ENCODE data around the gene TAOK2.

TAOK2 gene

DNA sequence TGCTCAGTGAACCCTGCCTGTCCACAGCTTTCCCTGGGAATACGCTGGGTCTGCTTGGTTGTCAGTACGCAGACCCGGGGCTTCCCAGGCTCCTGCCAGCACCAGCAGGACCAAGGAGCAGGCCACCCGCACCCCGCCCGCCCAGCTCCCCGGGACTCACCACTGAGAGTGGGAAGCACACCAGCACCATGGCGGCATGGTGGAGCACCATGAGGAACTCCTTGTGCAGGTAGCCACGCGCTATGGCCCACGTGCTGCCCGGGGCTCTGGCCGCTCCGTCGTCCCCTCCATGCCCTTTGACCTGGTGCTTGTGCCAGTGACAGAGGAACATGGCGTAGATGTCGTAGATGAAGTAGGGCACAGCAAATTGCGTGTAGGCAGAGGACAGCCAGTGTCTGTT, 52.8 kb downstream of the TAOK2 start:
- WGBS (ENCODE audit: extremely low coverage, insufficient coverage, insufficient read length): no CpG with 5 or more reads among the region's 18 CpGs
- H3K4me1 ChIP-seq (ENCODE audit: control insufficient read depth in 1 of 2, insufficient read depth in 2 of 2, low read length in 2 of 2): no peaks in the 10 kb centered on the region
- H2AFZ ChIP-seq (ENCODE audit: insufficient read depth, low read length, poor library complexity): no peak overlapping the region
- H3K18ac ChIP-seq (ENCODE audit: low read length): no peak overlapping the region
- no peak overlapping the region for H2AK5ac ChIP-seq (ENCODE audit: low read length)
- H3K4me2 ChIP-seq (ENCODE audit: low read length): no peak overlapping the region
- H3K9me3 ChIP-seq (ENCODE audit: insufficient read depth, low read depth, low read length): peaks cover 2% of the 10 kb centered on the region
- H4K12ac ChIP-seq (ENCODE audit: low read depth, low read length): no peak overlapping the region
- H3K79me1 ChIP-seq (ENCODE audit: low read length): no peaks in the 10 kb centered on the region
- H3K36me3 ChIP-seq (ENCODE audit: control insufficient read depth in 1 of 2, insufficient read depth in 2 of 2, low read length in 2 of 2): no peaks in the 10 kb centered on the region
- H3K27me3 ChIP-seq (ENCODE audit: insufficient read depth, low read length): peaks cover 19% of the 10 kb centered on the region
- no peak overlapping the region for H4K8ac ChIP-seq (ENCODE audit: low read depth, low read length)
- H3K9ac ChIP-seq (ENCODE audit: low read length): no peak overlapping the region
- no peaks in the 10 kb centered on the region for H3K79me2 ChIP-seq (ENCODE audit: control insufficient read depth, insufficient read depth, low read length, poor library complexity)
- H2BK120ac ChIP-seq (ENCODE audit: insufficient read depth, low read length, poor library complexity): no peak overlapping the region
- no peak overlapping the region for H3K14ac ChIP-seq (ENCODE audit: low read length)
- no peak for DNase-seq
- no peak overlapping the region for H3K4me3 ChIP-seq (ENCODE audit: low read depth, low read length)
- H2BK12ac ChIP-seq (ENCODE audit: low read length): no peak overlapping the region
- H4K91ac ChIP-seq (ENCODE audit: low read depth, low read length): no peak overlapping the region
- no peak overlapping the region for H3K4ac ChIP-seq (ENCODE audit: low read depth, low read length)
- H3K27ac ChIP-seq (ENCODE audit: low read depth, low read length): no peak overlapping the region
- H2BK5ac ChIP-seq (ENCODE audit: low read depth, low read length, poor library complexity): no peak overlapping the region
- no peak overlapping the region for H3K23ac ChIP-seq (ENCODE audit: low read length)

DNA sequence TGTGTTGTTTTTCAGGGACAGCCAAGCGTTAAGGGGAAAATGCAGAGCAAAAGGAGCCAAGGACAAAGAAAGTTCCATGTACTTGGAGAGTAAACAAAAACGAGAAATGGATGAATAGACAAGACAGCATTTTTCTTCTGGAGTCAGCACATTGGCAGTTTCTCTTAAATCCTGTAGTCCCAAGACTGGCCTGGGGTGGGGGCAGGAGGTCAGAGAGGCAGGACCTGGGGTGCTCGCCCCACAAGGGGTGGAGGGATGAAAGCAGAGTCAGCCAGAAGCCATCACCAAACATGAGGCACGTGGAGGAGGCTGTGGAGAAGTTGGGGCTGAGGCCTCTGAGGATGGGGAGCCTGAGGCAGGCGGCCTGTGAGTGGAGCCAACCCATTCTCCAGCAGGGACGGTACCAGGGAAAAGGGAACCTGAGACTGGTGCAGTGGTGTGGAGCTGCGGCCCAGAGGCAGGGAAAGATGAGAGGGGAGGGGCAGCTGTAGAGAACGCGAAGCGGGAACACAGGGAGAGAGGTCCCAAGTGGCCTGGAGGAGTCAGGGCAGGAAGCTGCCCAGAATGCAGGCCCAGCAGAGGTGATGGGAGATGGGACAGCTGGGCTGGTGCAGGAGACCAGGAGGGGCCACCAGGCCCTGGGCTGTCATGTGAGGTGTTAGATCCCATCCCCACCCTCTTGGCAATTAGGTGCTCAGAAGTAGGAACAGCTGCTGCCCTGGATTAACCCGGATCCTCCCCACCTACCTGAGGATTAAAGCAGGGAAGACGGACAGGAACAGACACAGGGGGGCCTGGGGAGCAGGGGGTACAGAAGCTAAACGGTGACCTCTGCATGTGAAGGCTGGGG, 54.1 kb downstream of the TAOK2 start:
- H3K9ac ChIP-seq (ENCODE audit: low read length): no peak overlapping the region
- H2AFZ ChIP-seq (ENCODE audit: insufficient read depth, low read length, poor library complexity): no peak overlapping the region
- H3K4me3 ChIP-seq (ENCODE audit: low read depth, low read length): no peak overlapping the region
- H2AK5ac ChIP-seq (ENCODE audit: low read length): no peak overlapping the region
- no peak overlapping the region for H4K91ac ChIP-seq (ENCODE audit: low read depth, low read length)
- no peak overlapping the region for H3K14ac ChIP-seq (ENCODE audit: low read length)
- H3K36me3 ChIP-seq (ENCODE audit: control insufficient read depth in 1 of 2, insufficient read depth in 2 of 2, low read length in 2 of 2): no peaks in the 10 kb centered on the region
- H3K4me1 ChIP-seq (ENCODE audit: control insufficient read depth in 1 of 2, insufficient read depth in 2 of 2, low read length in 2 of 2): no peaks in the 10 kb centered on the region
- DNase-seq: no peak
- no peaks in the 10 kb centered on the region for H3K79me2 ChIP-seq (ENCODE audit: control insufficient read depth, insufficient read depth, low read length, poor library complexity)
- H2BK120ac ChIP-seq (ENCODE audit: insufficient read depth, low read length, poor library complexity): no peak overlapping the region
- no peaks in the 10 kb centered on the region for H3K79me1 ChIP-seq (ENCODE audit: low read length)
- no peak overlapping the region for H3K4me2 ChIP-seq (ENCODE audit: low read length)
- peaks cover 25% of the 10 kb centered on the region for H3K27me3 ChIP-seq (ENCODE audit: insufficient read depth, low read length)
- no peak overlapping the region for H4K12ac ChIP-seq (ENCODE audit: low read depth, low read length)
- H3K18ac ChIP-seq (ENCODE audit: low read length): no peak overlapping the region
- no peak overlapping the region for H3K23ac ChIP-seq (ENCODE audit: low read length)
- H4K8ac ChIP-seq (ENCODE audit: low read depth, low read length): no peak overlapping the region
- WGBS (ENCODE audit: extremely low coverage, insufficient coverage, insufficient read length): no CpG with 5 or more reads among the region's 13 CpGs
- no peak overlapping the region for H3K27ac ChIP-seq (ENCODE audit: low read depth, low read length)
- no peak overlapping the region for H3K4ac ChIP-seq (ENCODE audit: low read depth, low read length)
- H2BK5ac ChIP-seq (ENCODE audit: low read depth, low read length, poor library complexity): no peak overlapping the region
- no peak overlapping the region for H2BK12ac ChIP-seq (ENCODE audit: low read length)
- peaks cover 2% of the 10 kb centered on the region for H3K9me3 ChIP-seq (ENCODE audit: insufficient read depth, low read depth, low read length)

GRCh38 chr16:30028438-30029076, 54.9 kb downstream of the TAOK2 start:
- Histone ChIP-seq H2BK12ac (ENCODE audit: low read length) (no peak overlapping the region), H3K27me3 (ENCODE audit: insufficient read depth, low read length) (peaks cover 25% of the 10 kb centered on the region), H3K36me3 (ENCODE audit: control insufficient read depth in 1 of 2, insufficient read depth in 2 of 2, low read length in 2 of 2) (no peaks in the 10 kb centered on the region), H3K79me1 (ENCODE audit: low read length) (no peaks in the 10 kb centered on the region), H3K4me2 (ENCODE audit: low read length) (no peak overlapping the region), H3K14ac (ENCODE audit: low read length) (no peak overlapping the region), H3K4me3 (ENCODE audit: low read depth, low read length) (no peak overlapping the region), H3K4me1 (ENCODE audit: control insufficient read depth in 1 of 2, insufficient read depth in 2 of 2, low read length in 2 of 2) (no peaks in the 10 kb centered on the region), H4K12ac (ENCODE audit: low read depth, low read length) (no peak overlapping the region), H2BK120ac (ENCODE audit: insufficient read depth, low read length, poor library complexity) (no peak overlapping the region), H3K9ac (ENCODE audit: low read length) (no peak overlapping the region), H3K27ac (ENCODE audit: low read depth, low read length) (no peak overlapping the region), H4K8ac (ENCODE audit: low read depth, low read length) (no peak overlapping the region), H2AFZ (ENCODE audit: insufficient read depth, low read length, poor library complexity) (no peak overlapping the region), H3K9me3 (ENCODE audit: insufficient read depth, low read depth, low read length) (peaks cover 2% of the 10 kb centered on the region), H3K23ac (ENCODE audit: low read length) (no peak overlapping the region), H3K4ac (ENCODE audit: low read depth, low read length) (no peak overlapping the region), H2AK5ac (ENCODE audit: low read length) (no peak overlapping the region), H3K79me2 (ENCODE audit: control insufficient read depth, insufficient read depth, low read length, poor library complexity) (no peaks in the 10 kb centered on the region), H3K18ac (ENCODE audit: low read length) (no peak overlapping the region), H4K91ac (ENCODE audit: low read depth, low read length) (no peak overlapping the region), H2BK5ac (ENCODE audit: low read depth, low read length, poor library complexity) (no peak overlapping the region)
- peak in 1 of 2 donors; percentile 50 for DNase-seq
- WGBS (ENCODE audit: extremely low coverage, insufficient coverage, insufficient read length): no CpG with 5 or more reads among the region's 18 CpGs

- Histone ChIP-seq H3K4ac (ENCODE audit: low read depth, low read length) (no peak overlapping the region), H3K14ac (ENCODE audit: low read length) (no peak overlapping the region)
Observed at GRCh38 chr16:30030011-30030685, 56.5 kb downstream of the TAOK2 start.

More at GRCh38 chr16:30030011-30030685, 56.5 kb downstream of the TAOK2 start:
- Histone ChIP-seq H2BK12ac (ENCODE audit: low read length) (no peak overlapping the region), H3K4me2 (ENCODE audit: low read length) (no peak overlapping the region), H3K18ac (ENCODE audit: low read length) (no peak overlapping the region), H2AK5ac (ENCODE audit: low read length) (no peak overlapping the region), H3K27me3 (ENCODE audit: insufficient read depth, low read length) (peaks cover 25% of the 10 kb centered on the region), H3K23ac (ENCODE audit: low read length) (no peak overlapping the region), H2BK120ac (ENCODE audit: insufficient read depth, low read length, poor library complexity) (no peak overlapping the region), H3K9me3 (ENCODE audit: insufficient read depth, low read depth, low read length) (peaks cover 2% of the 10 kb centered on the region), H4K8ac (ENCODE audit: low read depth, low read length) (no peak overlapping the region), H2BK5ac (ENCODE audit: low read depth, low read length, poor library complexity) (no peak overlapping the region), H3K4me3 (ENCODE audit: low read depth, low read length) (no peak overlapping the region), H3K9ac (ENCODE audit: low read length) (no peak overlapping the region), H4K12ac (ENCODE audit: low read depth, low read length) (no peak overlapping the region), H3K79me2 (ENCODE audit: control insufficient read depth, insufficient read depth, low read length, poor library complexity) (no peaks in the 10 kb centered on the region), H3K27ac (ENCODE audit: low read depth, low read length) (no peak overlapping the region), H4K91ac (ENCODE audit: low read depth, low read length) (no peak overlapping the region), H3K79me1 (ENCODE audit: low read length) (no peaks in the 10 kb centered on the region), H3K4me1 (ENCODE audit: control insufficient read depth in 1 of 2, insufficient read depth in 2 of 2, low read length in 2 of 2) (no peaks in the 10 kb centered on the region), H3K36me3 (ENCODE audit: control insufficient read depth in 1 of 2, insufficient read depth in 2 of 2, low read length in 2 of 2) (no peaks in the 10 kb centered on the region), H2AFZ (ENCODE audit: insufficient read depth, low read length, poor library complexity) (no peak overlapping the region)
- WGBS (ENCODE audit: extremely low coverage, insufficient coverage, insufficient read length): no CpG with 5 or more reads among the region's 23 CpGs
- DNase-seq: no peak
